GM12878 (cell line): Measurements from ENCODE around the gene PTGR1. TPM values are rescaled to one million over a fixed set of nuclear protein-coding genes. Genes with fewer than 3 reads are reported as not detected.
"Not testable (repeated sequence)": the region's sequence is repeated elsewhere in the genome, so short reads cannot be mapped to it uniquely, and the experiment has no call there.

Experiments
- ATAC-seq: fragments of 200-7000 bp; cut with Tn5 transposase; 3 replicates; pipeline ENCODE4 v1.9.1; 2020; ENCODE audit warnings: mild to moderate bottlenecking, moderate library complexity
- BruUV-seq: library from RNA; stranded (reverse); fragments of 400-500 nt; replicated peaks from 2 replicates; lab custom pipeline; 2021; lab: Mats Ljungman, UMichigan
- CTCF ChIA-PET: fragments of 300-600 bp; sonication (Branson Sonifier 250); formaldehyde crosslinking; extraction: SDS; loops from one replicate; lab custom pipeline; 2021; ENCODE audit warnings: inconsistent platforms; lab: Yijun Ruan, JAX
- POLR2A ChIA-PET: fragments of 350-600 bp; formaldehyde crosslinking; extraction: SDS; loops from one replicate; lab custom pipeline; 2021; ENCODE audit warnings: inconsistent platforms; lab: Charles Lee
- RAD21 ChIA-PET: fragments of 300-600 bp; sonication (Branson Sonifier 250); formaldehyde crosslinking; loops from one replicate; lab custom pipeline; 2023; ENCODE audit warnings: antibody characterized with exemption; ENCODE audit not compliant: unreplicated experiment; lab: Charles Lee
- SMC1A ChIA-PET: fragments of 300-600 bp; sonication (Branson Sonifier 250); formaldehyde crosslinking; loops from one replicate; lab custom pipeline; 2023; ENCODE audit not compliant: unreplicated experiment, uncharacterized antibody; lab: Charles Lee
- DNase-seq: peaks from one replicate; pipeline ENCODE4 v3.0.0-alpha.2; 2011; ENCODE audit warnings: low read depth, low spot score
- FAIRE-seq: peaks from 3 replicates; lab custom pipeline; 2011; peaks lifted over from hg19 to GRCh38; lab: Jason Lieb, UNC
- H2AFZ ChIP-seq: 2 replicates; pipeline ENCODE4 v1.6.0; 2011; ENCODE audit warnings: low read depth, low read length, control low read depth; ENCODE audit not compliant: control insufficient read depth
- H3K27ac ChIP-seq: 2 replicates; pipeline ENCODE4 v1.5.1; 2011; ENCODE audit warnings: control low read depth; ENCODE audit not compliant: control insufficient read depth, insufficient read depth
- H3K27me3 ChIP-seq, 2 experiments: replicated peaks in 1 of 2; 2 replicates each; pipeline versions ENCODE4 v1.6.0 to v1.6.1; 2011; ENCODE audit warnings: low read length in 1 of 2; ENCODE audit not compliant: control insufficient read depth in 2 of 2, insufficient read depth in 2 of 2
- H3K36me3 ChIP-seq, 2 experiments: 2 replicates each; pipeline ENCODE4 v1.5.1; 2011; ENCODE audit warnings: low read length in 1 of 2; ENCODE audit not compliant: control insufficient read depth in 2 of 2, insufficient read depth in 2 of 2
- H3K4me1 ChIP-seq: 2 replicates; pipeline ENCODE4 v1.6.1; 2011; ENCODE audit warnings: mild to moderate bottlenecking, low read length, moderate library complexity, mixed read lengths; ENCODE audit not compliant: control insufficient read depth, insufficient read depth
- H3K4me2 ChIP-seq: 2 replicates; pipeline ENCODE4 v1.6.0; 2011; ENCODE audit warnings: control low read depth; ENCODE audit not compliant: control insufficient read depth, insufficient read depth
- H3K4me3 ChIP-seq: fragments of 200-600 bp; sonication (generic); 2 replicates; pipeline ENCODE4 v1.5.1; 2016
- H3K79me2 ChIP-seq: 2 replicates; pipeline ENCODE4 v1.6.0; 2011; ENCODE audit warnings: low read length; ENCODE audit not compliant: control insufficient read depth, insufficient read depth
- H3K9ac ChIP-seq: 2 replicates; pipeline ENCODE4 v1.8.0; 2011; ENCODE audit warnings: low read length, control low read depth, mixed read lengths; ENCODE audit not compliant: control insufficient read depth, insufficient read depth
- H3K9me3 ChIP-seq: replicated peaks from 3 replicates; pipeline ENCODE4 v1.5.1; 2011; ENCODE audit warnings: mild to moderate bottlenecking, low read length; ENCODE audit not compliant: control insufficient read depth, insufficient read depth
- H4K20me1 ChIP-seq: 2 replicates; pipeline ENCODE4 v1.6.0; 2011; ENCODE audit not compliant: control insufficient read depth, insufficient read depth
- CEBPZ ChIP-seq: fragments of 150-350 bp; IDR thresholded peaks from 2 replicates; pipeline ENCODE4 v1.6.1; 2016; ENCODE audit warnings: low read depth, low read length
- FOXK2 ChIP-seq: fragments of 450-650 bp; IDR thresholded peaks from 2 replicates; pipeline ENCODE4 v1.6.1; 2017; ENCODE audit warnings: mild to moderate bottlenecking, moderate library complexity
- TAF1 ChIP-seq: IDR thresholded peaks from 2 replicates; pipeline ENCODE4 v1.6.1; 2011; ENCODE audit warnings: mild to moderate bottlenecking, low read depth, low read length, borderline replicate concordance
- YBX1 ChIP-seq: fragments of 450-650 bp; IDR thresholded peaks from 2 replicates; pipeline ENCODE4 v1.6.1; 2016; ENCODE audit warnings: antibody characterized with exemption
- ZZZ3 ChIP-seq: IDR thresholded peaks from 2 replicates; pipeline ENCODE4 v1.6.1; 2011; ENCODE audit warnings: low read depth; ENCODE audit not compliant: control insufficient read depth, insufficient read length
- WGBS: methylation state at CpG from one replicate; pipeline ENCODE4 v1.1.6; 2016; ENCODE audit warnings: low lambda C conversion rate; ENCODE audit not compliant: insufficient replicate concordance, insufficient coverage; ENCODE audit errors: missing lambda C conversion rate; 5-methylcytosine and 5-hydroxymethylcytosine counted together
- in situ Hi-C: fragments of 300-500 bp; cut with MboI; formaldehyde crosslinking; loops from 9 replicates; pipeline ENCODE4 v1.14.3; 2018; ENCODE audit warnings: mixed read lengths
- intact Hi-C: fragments of 100-400 bp; cut with micrococcal nuclease; formaldehyde crosslinking; loops from one replicate; pipeline ENCODE4 v1.14.2; 2022; ENCODE audit not compliant: unreplicated experiment
- polyA plus RNA-seq, 11 experiments: library from polyadenylated mRNA; depleted of rRNA in 4 of 11; unstranded in 6 of 11; stranded (reverse) in 5 of 11; fragments of >200 nt; fragmentation: Nextera tagmentation in 4 of 11; fragmentation: Illumina TruSeq in 1 of 11; extraction: Ambion mirVana in 4 of 11; extraction: Trizol in 1 of 11; gene quantifications; 1 replicate in 1 of 11; 2 replicates in 10 of 11; pipeline versions ENCODE4 v1.2.1 to v1.2.3, GENCODE V29; 2011 to 2016; ENCODE audit warnings: inconsistent platforms in 2 of 11, missing spikeins in 2 of 11, low read depth in 1 of 11
- total RNA-seq, 4 experiments: library from RNA; depleted of rRNA in 3 of 4; stranded (reverse); fragments of >200 nt in 3 of 4; fragmentation: Illumina TruSeq in 1 of 4; extraction: Trizol in 1 of 4; gene quantifications; 2 replicates each; pipeline versions ENCODE4 v1.2.1 to v1.2.3, GENCODE V29; 2013 to 2021

Gene PTGR1
- total and polyA plus RNA-seq, 10 of the 15 experiments (the other 5 are each of a cell fraction or from before 2014, with no cell fraction given): 0.12 to 6.3 (median 2.8) TPM

- CTCF ChIA-PET: interaction anchor here (0.8 kb wide), 1 partner anchor 9 kb away, joined by 3 read pairs; no protein-coding TSS in a partner anchor
- BruUV-seq: no TSS peak
- no peak overlapping the region for H2AFZ ChIP-seq
Measured at GRCh38 chr9:111561165-111561719, 38.2 kb downstream of the PTGR1 start.

GRCh38 chr9:111559000-111559610 is 40.3 kb downstream of the PTGR1 start:
- SMC1A ChIA-PET: no interaction called here
- no peak for TF ChIP-seq ZZZ3
- no peak for TF ChIP-seq TAF1
- no peak for TF ChIP-seq CEBPZ
- TF ChIP-seq YBX1: no peak

More at GRCh38 chr9:111561165-111561719, 38.2 kb downstream of the PTGR1 start:
- no peak overlapping the region for H3K4me2 ChIP-seq
- POLR2A ChIA-PET: no interaction called here
- H4K20me1 ChIP-seq: no peaks in the 10 kb centered on the region
- ATAC-seq (no peak), DNase-seq (no peak), FAIRE-seq (no peak)
- H3K9me3 ChIP-seq: peaks cover 2% of the 10 kb centered on the region; the same call in 2 of the 3 replicates
- H3K79me2 ChIP-seq: no peaks in the 10 kb centered on the region
- no peak overlapping the region for H3K4me3 ChIP-seq
- TF ChIP-seq FOXK2: no peak
- SMC1A ChIA-PET: no interaction called here
- RAD21 ChIA-PET: no interaction called here
- in situ Hi-C loops: no loop called here
- H3K36me3 ChIP-seq: no peaks in the 10 kb centered on the region
- H3K27ac ChIP-seq: no peak overlapping the region
- H3K4me1 ChIP-seq: no peaks in the 10 kb centered on the region
- H3K9ac ChIP-seq: no peak overlapping the region
- intact Hi-C loops: no loop called here
- H3K27me3 ChIP-seq: no peaks in the 10 kb centered on the region

GRCh38 chr9:111555425-111555824 is 44.0 kb downstream of the PTGR1 start:
- RAD21 ChIA-PET, H3K4me1 ChIP-seq, SMC1A ChIA-PET, H3K4me2 ChIP-seq, DNase-seq, H3K9ac ChIP-seq, H3K27ac ChIP-seq, in situ Hi-C loops, POLR2A ChIA-PET, H3K4me3 ChIP-seq, H3K27me3 ChIP-seq, CTCF ChIA-PET, FAIRE-seq, BruUV-seq, H3K9me3 ChIP-seq, intact Hi-C loops, ATAC-seq, H4K20me1 ChIP-seq, H3K79me2 ChIP-seq, H3K36me3 ChIP-seq, H2AFZ ChIP-seq: not testable (repeated sequence)
- 0% methylated on average over 2 of the region's 2 CpGs for WGBS

More at GRCh38 chr9:111559000-111559610, 40.3 kb downstream of the PTGR1 start:
- no peak overlapping the region for H2AFZ ChIP-seq
- no peaks in the 10 kb centered on the region for H3K4me1 ChIP-seq
- intact Hi-C loops: no loop called here
- FAIRE-seq (no peak), ATAC-seq (no peak), DNase-seq (no peak)
- ChIA-PET CTCF (no interaction called here), RAD21 (no interaction called here), POLR2A (no interaction called here)
- H3K9ac ChIP-seq: no peak overlapping the region
- BruUV-seq: no TSS peak
- H3K79me2 ChIP-seq: no peaks in the 10 kb centered on the region
- H3K4me3 ChIP-seq: no peak overlapping the region
- no peak overlapping the region for H3K27ac ChIP-seq
- no peak overlapping the region for H3K4me2 ChIP-seq
- no peaks in the 10 kb centered on the region for H4K20me1 ChIP-seq
- H3K27me3 ChIP-seq: no peaks in the 10 kb centered on the region
- in situ Hi-C loops: no loop called here
- H3K9me3 ChIP-seq: peaks cover 3% of the 10 kb centered on the region; the same call in 1 of the 3 replicates
- 12% methylated on average over 7 of the region's 7 CpGs for WGBS
- no peaks in the 10 kb centered on the region for H3K36me3 ChIP-seq
